Caco-2 (cell line): ENCODE measurements around the gene MACROD2. TPM values are rescaled to one million over a fixed set of nuclear protein-coding genes. Genes with fewer than 3 reads are reported as not detected.

ENCODE experiments used
- BruUV-seq: library from RNA; stranded (reverse); fragments of 400-500 nt; replicated peaks from 2 replicates; lab custom pipeline; 2021; lab: Mats Ljungman, UMichigan
- CTCF ChIA-PET: fragments of 300-600 bp; sonication (Branson Sonifier 250); formaldehyde crosslinking; loops from one replicate; lab custom pipeline; 2022; ENCODE audit warnings: antibody characterized with exemption; lab: Charles Lee
- POLR2A ChIA-PET: fragments of 300-600 bp; sonication (Branson Sonifier 250); formaldehyde crosslinking; loops from one replicate; lab custom pipeline; 2022; ENCODE audit warnings: antibody characterized with exemption; lab: Charles Lee
- DNase-seq, 2 experiments: peaks; one replicate each; pipeline versions ENCODE4 v3.0.0 to v3.0.0-alpha.2; 2020 to 2022
- H3K27me3 ChIP-seq: replicated peaks from 2 replicates; pipeline ENCODE4 v1.6.0; 2011; ENCODE audit warnings: low read length; ENCODE audit not compliant: control insufficient read depth, insufficient read depth
- H3K36me3 ChIP-seq: 2 replicates; pipeline ENCODE4 v1.5.1; 2011; ENCODE audit warnings: low read length; ENCODE audit not compliant: control insufficient read depth, insufficient read depth
- H3K4me1 ChIP-seq: fragments of 250-450 bp; sonication (Bioruptor Pico); 2 replicates; pipeline ENCODE4 v1.5.1; 2020; ENCODE audit warnings: mild to moderate bottlenecking
- H3K4me3 ChIP-seq: 2 replicates; pipeline ENCODE4 v1.5.1; 2011; ENCODE audit warnings: low read depth, mild to moderate bottlenecking, control low read depth, low read length
- H3K9me3 ChIP-seq: fragments of 250-450 bp; sonication (Bioruptor Pico); 2 replicates; pipeline ENCODE4 v1.5.1; 2020; ENCODE audit warnings: mild to moderate bottlenecking, moderate library complexity
- H3K27ac Mint-ChIP-seq: one replicate; pipeline ENCODE4 v1.8.0; 2022; ENCODE audit warnings: mixed read lengths; ENCODE audit not compliant: unreplicated experiment
- H3K27me3 Mint-ChIP-seq: one replicate; pipeline ENCODE4 v1.8.0; 2022; ENCODE audit warnings: mixed read lengths; ENCODE audit not compliant: insufficient read depth, unreplicated experiment
- H3K36me3 Mint-ChIP-seq: one replicate; pipeline ENCODE4 v1.8.0; 2022; ENCODE audit warnings: mild to moderate bottlenecking, mixed read lengths; ENCODE audit not compliant: insufficient read depth, unreplicated experiment
- H3K4me1 Mint-ChIP-seq: one replicate; pipeline ENCODE4 v1.8.0; 2022; ENCODE audit warnings: low read depth, mixed read lengths; ENCODE audit not compliant: unreplicated experiment
- H3K4me3 Mint-ChIP-seq: one replicate; pipeline ENCODE4 v1.8.0; 2022; ENCODE audit warnings: mild to moderate bottlenecking, moderate library complexity, mixed read lengths; ENCODE audit not compliant: unreplicated experiment
- H3K9me3 Mint-ChIP-seq: one replicate; pipeline ENCODE4 v1.8.0; 2022; ENCODE audit warnings: mixed read lengths; ENCODE audit not compliant: unreplicated experiment
- CTCF ChIP-seq, 2 experiments: fragments of 200-600 bp in 1 of 2; IDR thresholded peaks; 1 replicate in 1 of 2; 2 replicates in 1 of 2; pipeline versions ENCODE4 v1.5.1 to v1.8.0; 2011 to 2022; ENCODE audit warnings: antibody characterized with exemption in 1 of 2, control low read depth in 1 of 2, inconsistent platforms in 1 of 2, low read depth in 1 of 2, low read length in 1 of 2, mild to moderate bottlenecking in 1 of 2, moderate library complexity in 1 of 2; ENCODE audit not compliant: insufficient read depth in 1 of 2, severe bottlenecking in 1 of 2, unreplicated experiment in 1 of 2
- intact Hi-C: fragments of 100-400 bp; cut with micrococcal nuclease; formaldehyde crosslinking; loops from one replicate; pipeline ENCODE4 v1.10.0; 2022; ENCODE audit not compliant: unreplicated experiment
- total RNA-seq: library from RNA; stranded (reverse); gene quantifications from 2 replicates; pipeline ENCODE4 v1.2.3, GENCODE V29; 2022

The MACROD2 gene
- total RNA-seq, 1 experiment from 2014 or later = 6.4 TPM

- Histone ChIP-seq H3K36me3 (no peaks in the 10 kb centered on the region), H3K27me3 (no peaks in the 10 kb centered on the region), H3K4me1 (no peaks in the 10 kb centered on the region), H3K9me3 (no peaks in the 10 kb centered on the region), H3K4me3 (no peak overlapping the region)
- BruUV-seq = no TSS peak
- DNase-seq = no peak
- Mint-ChIP-seq H3K9me3 (no peaks in the 10 kb centered on the region), H3K4me1 (no peaks in the 10 kb centered on the region), H3K27ac (no peak overlapping the region), H3K4me3 (no peak overlapping the region), H3K27me3 (no peaks in the 10 kb centered on the region), H3K36me3 (no peaks in the 10 kb centered on the region)
- ChIA-PET POLR2A (no interaction called here), CTCF (interaction anchor here (0.6 kb wide), 1 partner anchor 501 kb away, joined by 4 read pairs; no protein-coding TSS in a partner anchor)
- TF ChIP-seq CTCF (IDR thresholded peaks at IDR 0.05; ENCODE audit: insufficient read depth in 1 of 2, low read depth in 1 of 2, low read length in 1 of 2, severe bottlenecking in 1 of 2, unreplicated experiment in 1 of 2) = no peak
- intact Hi-C loops = no loop called here
Measured at GRCh38 chr20:14643556-14643955, 648.2 kb downstream of the MACROD2 start.

DNA sequence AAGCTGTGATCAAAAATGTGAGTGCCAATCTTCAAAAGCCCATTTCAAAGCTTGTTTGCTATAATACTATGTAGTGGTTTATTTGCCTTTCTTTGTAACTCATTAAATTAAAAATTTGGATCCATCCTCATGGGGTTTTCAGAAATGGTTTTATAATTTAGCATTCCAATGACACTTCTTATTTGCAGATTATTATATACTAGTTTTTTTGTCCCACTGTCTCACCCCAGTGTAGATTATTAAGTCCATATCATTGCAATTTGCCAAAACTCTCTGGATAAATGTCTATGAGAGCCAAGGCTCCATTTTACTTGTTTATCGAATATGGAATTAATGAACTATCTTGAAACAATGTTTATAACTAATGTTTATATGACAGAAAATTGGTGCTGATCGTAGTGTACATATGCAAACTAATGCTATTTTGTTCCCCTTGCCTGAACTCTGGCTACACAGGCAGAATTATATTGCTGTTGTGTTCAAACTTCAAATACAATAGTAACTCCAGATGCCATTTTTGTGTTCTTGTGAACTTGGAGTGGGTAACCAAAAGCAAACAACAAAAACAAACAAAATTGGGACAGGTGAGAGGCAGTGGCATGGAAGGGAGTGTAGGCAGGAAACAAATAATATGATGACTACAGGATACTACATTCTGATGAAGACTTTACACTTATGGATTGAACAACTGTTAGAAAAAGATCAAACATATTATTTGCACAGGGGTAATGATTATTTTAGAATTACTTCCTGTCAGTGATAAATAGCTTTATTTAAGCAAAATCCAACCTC lies 649.2 kb downstream of the MACROD2 start:
- Mint-ChIP-seq H3K27me3 (no peaks in the 10 kb centered on the region), H3K4me3 (no peak overlapping the region), H3K9me3 (no peaks in the 10 kb centered on the region), H3K4me1 (no peaks in the 10 kb centered on the region), H3K36me3 (no peaks in the 10 kb centered on the region), H3K27ac (no peak overlapping the region)
- no peak overlapping the region for H3K4me3 ChIP-seq
- TF ChIP-seq CTCF (IDR thresholded peaks at IDR 0.05; ENCODE audit: insufficient read depth in 1 of 2, low read depth in 1 of 2, low read length in 1 of 2, severe bottlenecking in 1 of 2, unreplicated experiment in 1 of 2) = no peak
- H3K36me3 ChIP-seq = no peaks in the 10 kb centered on the region
- POLR2A ChIA-PET = no interaction called here
- DNase-seq = no peak
- H3K9me3 ChIP-seq = no peaks in the 10 kb centered on the region
- intact Hi-C loops = no loop called here
- no TSS peak for BruUV-seq
- H3K4me1 ChIP-seq = no peaks in the 10 kb centered on the region
- H3K27me3 ChIP-seq = no peaks in the 10 kb centered on the region
- CTCF ChIA-PET = no interaction called here

GRCh38 chr20:14647016-14647415 lies 651.7 kb downstream of the MACROD2 start:
- CTCF ChIA-PET = no interaction called here
- Mint-ChIP-seq H3K36me3 (no peaks in the 10 kb centered on the region), H3K4me1 (no peaks in the 10 kb centered on the region), H3K27ac (peak overlapping the region; percentile 4), H3K9me3 (no peaks in the 10 kb centered on the region), H3K4me3 (no peak overlapping the region), H3K27me3 (no peaks in the 10 kb centered on the region)
- Histone ChIP-seq H3K4me3 (no peak overlapping the region), H3K9me3 (no peaks in the 10 kb centered on the region), H3K27me3 (no peaks in the 10 kb centered on the region), H3K36me3 (no peaks in the 10 kb centered on the region), H3K4me1 (no peaks in the 10 kb centered on the region)
- no TSS peak for BruUV-seq
- POLR2A ChIA-PET = no interaction called here
- intact Hi-C loops = no loop called here
- TF ChIP-seq CTCF (IDR thresholded peaks at IDR 0.05; ENCODE audit: insufficient read depth in 1 of 2, low read depth in 1 of 2, low read length in 1 of 2, severe bottlenecking in 1 of 2, unreplicated experiment in 1 of 2) = no peak
- DNase-seq = no peak
